Testis (tissue), 2 donors: Measurements from ENCODE around the gene EVI2B.

Experiments used
- POLR2A ChIP-seq: fragments of 450-650 bp; IDR thresholded peaks from one replicate; pipeline ENCODE4 v1.6.1; 2017; ENCODE audit warnings: antibody characterized with exemption, mild to moderate bottlenecking, moderate library complexity
- TF ChIP-seq, protein P1 (sequence below), 3 experiments: fragments of 450-650 bp in 2 of 3; fragments of 200-600 bp in 1 of 3; sonication (generic) in 1 of 3; IDR thresholded peaks; one replicate each; pipeline ENCODE4 v1.5.1; 2016 to 2019; ENCODE audit warnings: antibody characterized with exemption in 3 of 3, mild to moderate bottlenecking in 2 of 3, moderate library complexity in 1 of 3

DNA sequence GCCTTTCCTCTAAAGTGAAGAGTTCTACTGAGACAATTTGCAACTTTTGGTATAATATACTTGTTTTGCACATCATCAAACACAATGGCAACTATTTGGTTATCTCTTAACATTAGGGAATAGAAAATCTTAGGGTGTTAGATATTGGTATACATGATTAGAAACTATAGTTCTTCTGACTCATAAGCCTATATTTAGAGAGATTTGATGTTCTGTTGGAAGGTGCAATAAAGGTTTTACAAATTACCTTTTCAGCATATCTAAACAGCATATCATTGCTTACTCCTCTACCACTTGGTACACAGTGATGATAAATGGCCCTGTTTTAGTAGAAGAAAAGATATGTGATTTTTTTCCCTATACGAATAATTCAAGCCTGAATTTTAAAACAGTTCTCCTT lies 6.2 kb downstream of the EVI2B start:
- TF ChIP-seq, protein P1, sequence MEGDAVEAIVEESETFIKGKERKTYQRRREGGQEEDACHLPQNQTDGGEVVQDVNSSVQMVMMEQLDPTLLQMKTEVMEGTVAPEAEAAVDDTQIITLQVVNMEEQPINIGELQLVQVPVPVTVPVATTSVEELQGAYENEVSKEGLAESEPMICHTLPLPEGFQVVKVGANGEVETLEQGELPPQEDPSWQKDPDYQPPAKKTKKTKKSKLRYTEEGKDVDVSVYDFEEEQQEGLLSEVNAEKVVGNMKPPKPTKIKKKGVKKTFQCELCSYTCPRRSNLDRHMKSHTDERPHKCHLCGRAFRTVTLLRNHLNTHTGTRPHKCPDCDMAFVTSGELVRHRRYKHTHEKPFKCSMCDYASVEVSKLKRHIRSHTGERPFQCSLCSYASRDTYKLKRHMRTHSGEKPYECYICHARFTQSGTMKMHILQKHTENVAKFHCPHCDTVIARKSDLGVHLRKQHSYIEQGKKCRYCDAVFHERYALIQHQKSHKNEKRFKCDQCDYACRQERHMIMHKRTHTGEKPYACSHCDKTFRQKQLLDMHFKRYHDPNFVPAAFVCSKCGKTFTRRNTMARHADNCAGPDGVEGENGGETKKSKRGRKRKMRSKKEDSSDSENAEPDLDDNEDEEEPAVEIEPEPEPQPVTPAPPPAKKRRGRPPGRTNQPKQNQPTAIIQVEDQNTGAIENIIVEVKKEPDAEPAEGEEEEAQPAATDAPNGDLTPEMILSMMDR (IDR thresholded peaks at IDR 0.05) = no peak
- no peak for TF ChIP-seq POLR2A
